Natural killer cell (primary cell): ENCODE data around the gene EPB41L3. TPM values are rescaled to one million over a fixed set of nuclear protein-coding genes. Genes with fewer than 3 reads are reported as not detected.

Experiments
- ATAC-seq, 3 donors: fragments of 150-1000 bp in 2 of 3; fragments of 200-7000 bp in 1 of 3; cut with Tn5 transposase; 1 replicate in 1 of 3; 2 replicates in 2 of 3; pipeline ENCODE4 v1.10.0; 2021; ENCODE audit warnings: mild to moderate bottlenecking in 2 of 3, moderate library complexity in 2 of 3
- DNase-seq, 2 donors: peaks; one replicate each; pipeline versions ENCODE4 v3.0.0 to v3.0.0-alpha.2; 2013 to 2021; ENCODE audit warnings: mixed read lengths in 1 of 2
- H3K27ac ChIP-seq: one replicate; pipeline ENCODE4 v1.5.1; 2013; ENCODE audit warnings: mild to moderate bottlenecking, low read length
- H3K27me3 ChIP-seq: one replicate; pipeline ENCODE4 v1.6.1; 2013; ENCODE audit warnings: low read length; ENCODE audit not compliant: control insufficient read depth, insufficient read depth
- H3K36me3 ChIP-seq: one replicate; pipeline ENCODE4 v1.6.1; 2013; ENCODE audit warnings: low read length; ENCODE audit not compliant: control insufficient read depth, insufficient read depth
- H3K4me1 ChIP-seq: one replicate; pipeline ENCODE4 v1.6.1; 2013; ENCODE audit warnings: low read length; ENCODE audit not compliant: control insufficient read depth, insufficient read depth
- H3K4me3 ChIP-seq: one replicate; pipeline ENCODE4 v1.5.1; 2013; ENCODE audit warnings: low read length
- H3K9me3 ChIP-seq: one replicate; pipeline ENCODE4 v1.6.1; 2013; ENCODE audit warnings: low read length; ENCODE audit not compliant: control insufficient read depth, insufficient read depth
- H3K27ac Mint-ChIP-seq, 2 donors: one replicate each; pipeline ENCODE4 v1.8.0; 2022; ENCODE audit warnings: mild to moderate bottlenecking in 2 of 2, mixed read lengths in 2 of 2, moderate library complexity in 1 of 2
- H3K27me3 Mint-ChIP-seq, 2 donors: one replicate each; pipeline ENCODE4 v1.8.0; 2022; ENCODE audit warnings: low read depth in 2 of 2, mixed read lengths in 2 of 2
- H3K36me3 Mint-ChIP-seq: one replicate; pipeline ENCODE4 v1.8.0; 2022; ENCODE audit warnings: mixed read lengths
- H3K4me1 Mint-ChIP-seq, 2 donors: one replicate each; pipeline ENCODE4 v1.8.0; 2022; ENCODE audit warnings: mixed read lengths in 2 of 2
- H3K4me3 Mint-ChIP-seq: one replicate; pipeline ENCODE4 v1.8.0; 2022; ENCODE audit warnings: mild to moderate bottlenecking, moderate library complexity, mixed read lengths
- H3K9me3 Mint-ChIP-seq, 2 donors: one replicate each; pipeline ENCODE4 v1.8.0; 2022; ENCODE audit warnings: mixed read lengths in 2 of 2
- CTCF ChIP-seq: fragments of 200-600 bp; IDR thresholded peaks from one replicate; pipeline ENCODE4 v1.8.0; 2022; ENCODE audit warnings: antibody characterized with exemption
- WGBS: methylation state at CpG from one replicate; pipeline ENCODE4 v1.1.7; 2013; ENCODE audit warnings: missing lambda C conversion rate; ENCODE audit not compliant: insufficient coverage; 5-methylcytosine and 5-hydroxymethylcytosine counted together
- intact Hi-C: fragments of 100-400 bp; cut with micrococcal nuclease; formaldehyde crosslinking; loops from one replicate; pipeline ENCODE4 v1.14.2; 2022
- total RNA-seq, 4 donors: library from RNA; stranded (reverse); fragments of 120-200 nt in 1 of 4; gene quantifications; one replicate each; pipeline versions ENCODE4 v1.2.3 to v1.2.4, GENCODE V29; 2013 to 2022

The EPB41L3 gene
- total RNA-seq, 3 donors from 2014 or later (not counting 1 experiment from before 2014, with no cell fraction given): 3.3 to 6.0 (median 4.4) TPM

GRCh38 chr18:5503740-5504139 is 40.1 kb downstream of the EPB41L3 start:
- Mint-ChIP-seq H3K36me3 (no peaks in the 10 kb centered on the region), H3K4me1 (no peaks in the 10 kb centered on the region)

GRCh38 chr18:5500158-5500939 is 43.4 kb downstream of the EPB41L3 start:
- H3K4me3 ChIP-seq: no peak overlapping the region
- WGBS: 83% methylated on average over 5 of the region's 7 CpGs
- TF ChIP-seq CTCF: no peak
- H3K36me3 ChIP-seq: no peaks in the 10 kb centered on the region
- Mint-ChIP-seq H3K36me3 (no peaks in the 10 kb centered on the region), H3K27ac (no peak overlapping the region), H3K9me3 (no peaks in the 10 kb centered on the region), H3K27me3 (peaks cover 0 to 11% of the 10 kb centered on the region in 2 donors), H3K4me3 (no peak overlapping the region), H3K4me1 (no peaks in the 10 kb centered on the region)
- DNase-seq (no peak), ATAC-seq (peak in 1 of 3 donors; percentile 44)
- H3K27ac ChIP-seq: no peak overlapping the region
- no peaks in the 10 kb centered on the region for H3K9me3 ChIP-seq
- no peaks in the 10 kb centered on the region for H3K27me3 ChIP-seq
- no peaks in the 10 kb centered on the region for H3K4me1 ChIP-seq
- intact Hi-C loops: no loop called here

More at GRCh38 chr18:5503740-5504139, 40.1 kb downstream of the EPB41L3 start:
- H3K27ac Mint-ChIP-seq: no peak overlapping the region
- H3K27ac ChIP-seq: no peak overlapping the region
- peaks cover 0 to 11% of the 10 kb centered on the region in 2 donors for H3K27me3 Mint-ChIP-seq
- H3K9me3 Mint-ChIP-seq: peaks cover 0 to 2% of the 10 kb centered on the region in 2 donors
- H3K36me3 ChIP-seq: no peaks in the 10 kb centered on the region
- H3K27me3 ChIP-seq: no peaks in the 10 kb centered on the region
- ATAC-seq (no peak), DNase-seq (no peak)
- no peak overlapping the region for H3K4me3 Mint-ChIP-seq
- H3K9me3 ChIP-seq: no peaks in the 10 kb centered on the region
- intact Hi-C loops: no loop called here
- no peak for TF ChIP-seq CTCF
- no peaks in the 10 kb centered on the region for H3K4me1 ChIP-seq
- no peak overlapping the region for H3K4me3 ChIP-seq

GRCh38 chr18:5498452-5498851 is 45.3 kb downstream of the EPB41L3 start:
- ATAC-seq (no peak), DNase-seq (no peak)
- intact Hi-C loops: no loop called here
- Histone ChIP-seq H3K27ac (no peak overlapping the region), H3K27me3 (no peaks in the 10 kb centered on the region), H3K36me3 (no peaks in the 10 kb centered on the region), H3K9me3 (no peaks in the 10 kb centered on the region), H3K4me1 (no peaks in the 10 kb centered on the region), H3K4me3 (no peak overlapping the region)
- no peak for TF ChIP-seq CTCF
- H3K27ac Mint-ChIP-seq: no peak overlapping the region
- H3K36me3 Mint-ChIP-seq: no peaks in the 10 kb centered on the region
- no peak overlapping the region for H3K4me3 Mint-ChIP-seq
- H3K27me3 Mint-ChIP-seq: peaks cover 0 to 5% of the 10 kb centered on the region in 2 donors
- no peaks in the 10 kb centered on the region for H3K9me3 Mint-ChIP-seq
- 91% methylated on average over 5 of the region's 6 CpGs for WGBS
- H3K4me1 Mint-ChIP-seq: no peaks in the 10 kb centered on the region

GRCh38 chr18:5496305-5496704 is 47.5 kb downstream of the EPB41L3 start:
- Mint-ChIP-seq H3K9me3 (no peaks in the 10 kb centered on the region), H3K4me1 (no peaks in the 10 kb centered on the region), H3K27me3 (peaks cover 0 to 5% of the 10 kb centered on the region in 2 donors), H3K36me3 (no peaks in the 10 kb centered on the region), H3K27ac (no peak overlapping the region), H3K4me3 (no peak overlapping the region)
- Histone ChIP-seq H3K4me1 (no peaks in the 10 kb centered on the region), H3K9me3 (no peaks in the 10 kb centered on the region), H3K36me3 (no peaks in the 10 kb centered on the region), H3K27me3 (no peaks in the 10 kb centered on the region), H3K4me3 (no peak overlapping the region), H3K27ac (no peak overlapping the region)
- intact Hi-C loops: no loop called here
- ATAC-seq (no peak), DNase-seq (no peak)
- 78% methylated on average over 2 of the region's 2 CpGs for WGBS
- TF ChIP-seq CTCF: no peak
